Suprapubic skin (tissue), 3 donors: ENCODE measurements around the gene GNLY.

Experiments used
- POLR2AphosphoS5 ChIP-seq, 3 donors: sonication (generic); formaldehyde crosslinking; IDR thresholded peaks; one replicate each; pipeline ENCODE4 v1.6.1; 2017; ENCODE audit warnings: antibody characterized with exemption in 3 of 3
- TF ChIP-seq, protein P1 (sequence below), 2 donors: fragments of 200-600 bp in 1 of 2; fragments of 450-650 bp in 1 of 2; sonication (generic) in 1 of 2; IDR thresholded peaks; one replicate each; pipeline ENCODE4 v1.5.1; 2016 to 2019; ENCODE audit warnings: antibody characterized with exemption in 2 of 2, mild to moderate bottlenecking in 1 of 2, moderate library complexity in 1 of 2

- TF ChIP-seq, protein P1, sequence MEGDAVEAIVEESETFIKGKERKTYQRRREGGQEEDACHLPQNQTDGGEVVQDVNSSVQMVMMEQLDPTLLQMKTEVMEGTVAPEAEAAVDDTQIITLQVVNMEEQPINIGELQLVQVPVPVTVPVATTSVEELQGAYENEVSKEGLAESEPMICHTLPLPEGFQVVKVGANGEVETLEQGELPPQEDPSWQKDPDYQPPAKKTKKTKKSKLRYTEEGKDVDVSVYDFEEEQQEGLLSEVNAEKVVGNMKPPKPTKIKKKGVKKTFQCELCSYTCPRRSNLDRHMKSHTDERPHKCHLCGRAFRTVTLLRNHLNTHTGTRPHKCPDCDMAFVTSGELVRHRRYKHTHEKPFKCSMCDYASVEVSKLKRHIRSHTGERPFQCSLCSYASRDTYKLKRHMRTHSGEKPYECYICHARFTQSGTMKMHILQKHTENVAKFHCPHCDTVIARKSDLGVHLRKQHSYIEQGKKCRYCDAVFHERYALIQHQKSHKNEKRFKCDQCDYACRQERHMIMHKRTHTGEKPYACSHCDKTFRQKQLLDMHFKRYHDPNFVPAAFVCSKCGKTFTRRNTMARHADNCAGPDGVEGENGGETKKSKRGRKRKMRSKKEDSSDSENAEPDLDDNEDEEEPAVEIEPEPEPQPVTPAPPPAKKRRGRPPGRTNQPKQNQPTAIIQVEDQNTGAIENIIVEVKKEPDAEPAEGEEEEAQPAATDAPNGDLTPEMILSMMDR (IDR thresholded peaks at IDR 0.05): no peak
- no peak for TF ChIP-seq POLR2AphosphoS5 (IDR thresholded peaks at IDR 0.05)
These were observed 12.6 kb downstream of the GNLY start for GRCh38 chr2:85706599-85707296.
